Omental fat pad (tissue), 4 donors: Measurements from ENCODE around the gene ZBTB1. TPM values are rescaled to one million over a fixed set of nuclear protein-coding genes. Genes with fewer than 3 reads are reported as not detected.

Source experiments
- ATAC-seq: fragments of 150-250 bp; one replicate; pipeline ENCODE4 v1.9.1; 2016; ENCODE audit warnings: mild to moderate bottlenecking, moderate library complexity; ENCODE audit not compliant: low FRiP score
- DNase-seq: peaks from one replicate; pipeline ENCODE4 v3.0.0-alpha.2; 2019; ENCODE audit warnings: low spot score
- CTCF ChIP-seq, 3 donors: fragments of 450-650 bp; IDR thresholded peaks; one replicate each; pipeline ENCODE4 v1.5.1; 2016 to 2017; ENCODE audit warnings: antibody characterized with exemption in 3 of 3, mild to moderate bottlenecking in 3 of 3, moderate library complexity in 2 of 3
- total RNA-seq, 4 donors: library from RNA; depleted of rRNA; stranded (reverse); fragments of >200 nt; gene quantifications; one replicate each; pipeline ENCODE4 v1.1.0, GENCODE V29; 2016

ZBTB1 gene
- total RNA-seq, 4 donors from 2014 or later, result 35.9 to 54.2 (median 43.7) TPM

- peak; percentile 80 for ATAC-seq
- no peak for TF ChIP-seq CTCF (IDR thresholded peaks at IDR 0.05)
- peak; percentile 72 for DNase-seq
Measured at GRCh38 chr14:64503434-64504309, 898 bp upstream of the ZBTB1 start, which contains the start of gene ZBTB25. ZBTB25 (minus strand) TSS chr14:64503838; CDS start chr14:64490533, 13,305 bp downstream.

GRCh38 chr14:64504897-64505794 is 576 bp downstream of the ZBTB1 start:
- no peak for TF ChIP-seq CTCF (IDR thresholded peaks at IDR 0.05)
- DNase-seq (peak; percentile 73), ATAC-seq (peak; percentile 42)

- no peak for TF ChIP-seq CTCF (IDR thresholded peaks at IDR 0.05)
- DNase-seq (no peak), ATAC-seq (no peak)
Measured at GRCh38 chr14:64506721-64507120, 2.2 kb downstream of the ZBTB1 start.

- ATAC-seq (no peak), DNase-seq (no peak)
- no peak for TF ChIP-seq CTCF (IDR thresholded peaks at IDR 0.05)
Measured at GRCh38 chr14:64507376-64508156, 3.0 kb downstream of the ZBTB1 start.

- ATAC-seq (no peak), DNase-seq (no peak)
- no peak for TF ChIP-seq CTCF (IDR thresholded peaks at IDR 0.05)
Measured at GRCh38 chr14:64508215-64508776, 3.7 kb downstream of the ZBTB1 start.

GRCh38 chr14:64509036-64509435 is 4.5 kb downstream of the ZBTB1 start:
- DNase-seq, result no peak
- ATAC-seq, result no peak

More at GRCh38 chr14:64509036-64509435, 4.5 kb downstream of the ZBTB1 start:
- TF ChIP-seq CTCF (IDR thresholded peaks at IDR 0.05), result no peak
